Mucosa of descending colon (tissue), 3 donors: ENCODE measurements around the gene GLYR1. TPM values are rescaled to one million over a fixed set of nuclear protein-coding genes. Genes with fewer than 3 reads are reported as not detected.
A peak's percentile ranks its signal among the peaks of the same experiment; 100 is the strongest.

Source experiments
- ATAC-seq: fragments of 200-7000 bp; cut with Tn5 transposase; one replicate; pipeline ENCODE4 v1.9.1; 2020; ENCODE audit warnings: mild to moderate bottlenecking, moderate library complexity
- DNase-seq, 3 donors: peaks; one replicate each; pipeline ENCODE4 v3.0.0-alpha.2; 2020
- H3K36me3 ChIP-seq: fragments of 200-600 bp; one replicate; pipeline ENCODE4 v1.8.0; 2021; ENCODE audit warnings: low read depth, mild to moderate bottlenecking
- H3K4me1 ChIP-seq: fragments of 200-600 bp; one replicate; pipeline ENCODE4 v1.8.0; 2021; ENCODE audit warnings: low read depth, mild to moderate bottlenecking
- H3K4me3 ChIP-seq: fragments of 200-600 bp; one replicate; pipeline ENCODE4 v1.8.0; 2021; ENCODE audit warnings: mild to moderate bottlenecking
- H3K9me3 ChIP-seq: fragments of 200-600 bp; one replicate; pipeline ENCODE4 v1.8.0; 2021; ENCODE audit warnings: mild to moderate bottlenecking
- intact Hi-C, 2 donors: fragments of 100-400 bp; cut with DNase I in 1 of 2; cut with micrococcal nuclease in 1 of 2; formaldehyde crosslinking; loops; one replicate each; pipeline versions ENCODE4 v1.11.0 to v1.11.1; 2022; cut with DNase I, micrococcal nuclease
- total RNA-seq, 3 donors: library from RNA; stranded (reverse); fragmentation: NEBNext Ultra II Directional in 2 of 3; extraction: Animal tissue kit (Norgen Biotek cat#: 25700) in 2 of 3; gene quantifications; one replicate each; pipeline versions ENCODE4 v1.2.1 to v1.2.4, GENCODE V29; 2021 to 2023
- TF ChIP-seq, protein P1 (sequence below): fragments of 200-600 bp; IDR thresholded peaks from one replicate; pipeline ENCODE4 v1.8.0; 2022; ENCODE audit warnings: antibody characterized with exemption, mild to moderate bottlenecking
- donor health status: DM: no; HTN: no; CAD: no; lungs with moderate emphysema.
- donor health status: DM: no; HTN: no; CAD: no.
- donor health status: DM: no; HTN: yes; CAD: no.

Gene GLYR1
- total RNA-seq, 3 donors from 2014 or later = 110 to 123 (median 111) TPM

DNA sequence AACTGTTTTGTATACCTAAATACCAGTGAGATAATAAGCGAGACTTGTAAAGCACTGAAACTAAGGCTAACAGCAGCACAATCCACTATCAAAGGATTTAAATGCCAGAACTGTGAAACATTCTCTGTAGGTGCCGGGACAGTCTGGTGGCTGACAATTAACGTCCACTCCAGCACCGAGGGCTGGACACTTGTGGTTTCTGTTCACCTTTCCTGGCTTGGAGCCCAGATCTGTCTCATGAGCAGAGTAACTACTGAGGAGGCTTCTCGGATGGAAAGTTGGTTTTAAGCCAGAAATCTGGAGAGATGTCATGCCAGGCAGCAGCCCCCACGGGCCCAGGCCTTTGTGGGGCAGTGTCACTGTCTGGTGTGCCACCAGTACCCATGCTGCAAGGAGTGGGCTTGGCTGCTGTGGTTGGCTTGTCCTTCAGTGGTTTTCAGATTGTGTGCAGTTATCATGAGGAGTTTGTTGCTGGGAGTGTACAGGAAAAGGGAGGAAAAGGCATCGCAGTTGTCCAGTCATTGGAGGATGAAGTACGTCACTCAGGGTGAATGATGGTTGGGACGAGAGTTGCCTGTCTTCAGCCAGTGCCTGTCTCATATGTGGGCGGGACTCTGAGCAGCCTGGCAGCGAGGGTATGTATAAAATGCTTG is 35.7 kb upstream of the GLYR1 start:
- no peak for DNase-seq
- TF ChIP-seq, protein P1, sequence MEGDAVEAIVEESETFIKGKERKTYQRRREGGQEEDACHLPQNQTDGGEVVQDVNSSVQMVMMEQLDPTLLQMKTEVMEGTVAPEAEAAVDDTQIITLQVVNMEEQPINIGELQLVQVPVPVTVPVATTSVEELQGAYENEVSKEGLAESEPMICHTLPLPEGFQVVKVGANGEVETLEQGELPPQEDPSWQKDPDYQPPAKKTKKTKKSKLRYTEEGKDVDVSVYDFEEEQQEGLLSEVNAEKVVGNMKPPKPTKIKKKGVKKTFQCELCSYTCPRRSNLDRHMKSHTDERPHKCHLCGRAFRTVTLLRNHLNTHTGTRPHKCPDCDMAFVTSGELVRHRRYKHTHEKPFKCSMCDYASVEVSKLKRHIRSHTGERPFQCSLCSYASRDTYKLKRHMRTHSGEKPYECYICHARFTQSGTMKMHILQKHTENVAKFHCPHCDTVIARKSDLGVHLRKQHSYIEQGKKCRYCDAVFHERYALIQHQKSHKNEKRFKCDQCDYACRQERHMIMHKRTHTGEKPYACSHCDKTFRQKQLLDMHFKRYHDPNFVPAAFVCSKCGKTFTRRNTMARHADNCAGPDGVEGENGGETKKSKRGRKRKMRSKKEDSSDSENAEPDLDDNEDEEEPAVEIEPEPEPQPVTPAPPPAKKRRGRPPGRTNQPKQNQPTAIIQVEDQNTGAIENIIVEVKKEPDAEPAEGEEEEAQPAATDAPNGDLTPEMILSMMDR = no peak
- Histone ChIP-seq H3K4me1 (no peaks in the 10 kb centered on the region), H3K36me3 (peaks cover 23% of the 10 kb centered on the region), H3K9me3 (no peaks in the 10 kb centered on the region), H3K4me3 (no peak overlapping the region)
- no peak for ATAC-seq
- intact Hi-C loops = no loop called here

DNA sequence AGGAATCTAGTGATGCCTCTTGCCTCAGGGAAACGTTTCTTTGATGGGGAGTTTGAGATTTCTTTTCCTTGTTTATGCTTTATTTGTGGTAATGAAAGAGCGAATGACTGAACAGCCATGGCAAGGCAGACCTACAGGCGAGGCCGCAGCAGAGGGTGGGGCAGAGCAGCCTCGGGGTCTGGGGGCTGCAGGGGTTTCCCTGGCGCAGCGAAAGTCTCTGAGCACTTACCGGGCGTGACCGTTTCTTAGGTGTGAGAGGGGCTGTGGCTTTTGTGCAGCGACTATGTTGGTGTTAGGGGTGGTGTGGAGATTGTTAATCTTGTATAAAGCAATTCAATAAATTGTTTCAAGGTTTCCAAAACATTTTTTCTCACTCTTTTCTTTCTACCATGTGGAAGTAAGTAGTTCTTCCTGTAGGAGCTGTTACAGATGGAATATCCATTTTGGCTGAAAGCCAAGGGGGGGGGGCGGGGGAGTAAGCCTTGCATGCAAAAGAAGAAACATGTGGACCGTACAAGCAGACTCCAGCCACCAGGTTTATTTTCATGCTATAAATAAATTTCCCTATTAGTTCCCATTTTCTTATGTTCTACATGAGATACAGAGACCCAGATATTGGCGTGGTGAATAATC is 35.0 kb upstream of the GLYR1 start:
- no peak for ATAC-seq
- peak in 1 of 3 donors; percentile 16 for DNase-seq
- intact Hi-C loops = no loop called here

DNA sequence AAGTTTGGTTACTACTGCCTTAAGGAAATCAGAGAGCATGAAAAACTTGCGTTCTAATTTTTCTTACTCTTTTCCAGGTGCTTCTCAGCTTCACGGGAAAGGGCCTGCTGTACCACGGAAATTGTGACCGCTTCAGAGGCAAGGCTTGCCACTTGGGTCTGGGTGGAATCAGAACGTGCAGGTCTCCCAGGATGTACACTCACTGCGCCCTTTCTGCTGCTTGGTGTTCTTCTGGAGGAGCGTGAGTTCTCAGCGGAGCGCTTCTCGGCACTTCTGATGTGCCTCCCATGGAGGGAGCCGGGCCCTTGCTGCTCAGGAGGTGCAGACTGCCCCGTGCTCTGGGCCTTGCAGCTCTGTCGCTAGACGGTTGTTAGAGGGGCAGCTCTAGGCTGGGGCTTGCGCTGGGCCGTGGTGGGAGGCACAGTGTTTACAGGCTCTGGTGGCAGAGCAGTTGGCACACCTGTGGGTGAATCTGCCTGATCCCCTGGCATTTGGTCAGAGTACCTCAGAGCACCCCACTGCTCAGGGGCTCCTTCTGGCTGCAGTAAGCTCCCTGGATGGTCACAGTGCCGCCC is 33.0 kb upstream of the GLYR1 start:
- peaks cover 18% of the 10 kb centered on the region for H3K36me3 ChIP-seq
- no peaks in the 10 kb centered on the region for H3K4me1 ChIP-seq
- no peak overlapping the region for H3K4me3 ChIP-seq
- intact Hi-C loops = no loop called here
- DNase-seq = no peak
- TF ChIP-seq, protein P1 = no peak
- no peaks in the 10 kb centered on the region for H3K9me3 ChIP-seq
- ATAC-seq = no peak

More for the DNA sequence above, 35.0 kb upstream of the GLYR1 start:
- H3K36me3 ChIP-seq = peaks cover 23% of the 10 kb centered on the region
- H3K9me3 ChIP-seq = no peaks in the 10 kb centered on the region
- TF ChIP-seq, protein P1 = no peak
- no peak overlapping the region for H3K4me3 ChIP-seq
- no peaks in the 10 kb centered on the region for H3K4me1 ChIP-seq

DNA sequence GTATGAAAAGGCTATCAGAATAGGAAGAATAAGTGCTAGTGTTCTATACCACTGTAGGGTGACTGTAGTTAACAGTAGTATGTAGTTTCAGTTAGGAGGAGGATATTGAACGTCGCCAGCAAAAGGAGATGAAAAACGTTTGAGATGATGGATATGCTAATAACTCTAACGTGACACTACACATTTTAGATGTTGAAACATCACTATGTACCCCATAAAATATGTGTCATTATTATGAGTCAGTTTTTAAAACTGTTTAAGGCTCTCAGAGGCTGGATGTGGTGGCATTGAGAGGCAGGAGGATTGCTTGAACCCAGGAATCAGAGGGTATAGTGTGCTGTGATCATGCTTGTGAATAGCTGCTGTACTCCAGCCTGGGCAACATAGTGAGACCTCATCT is 32.0 kb upstream of the GLYR1 start:
- TF ChIP-seq, protein P1 = no peak
- H3K4me3 ChIP-seq = no peak overlapping the region
- no peak for ATAC-seq
- no peaks in the 10 kb centered on the region for H3K9me3 ChIP-seq
- peaks cover 18% of the 10 kb centered on the region for H3K36me3 ChIP-seq
- no peaks in the 10 kb centered on the region for H3K4me1 ChIP-seq
- intact Hi-C loops = no loop called here
- DNase-seq = no peak

DNA sequence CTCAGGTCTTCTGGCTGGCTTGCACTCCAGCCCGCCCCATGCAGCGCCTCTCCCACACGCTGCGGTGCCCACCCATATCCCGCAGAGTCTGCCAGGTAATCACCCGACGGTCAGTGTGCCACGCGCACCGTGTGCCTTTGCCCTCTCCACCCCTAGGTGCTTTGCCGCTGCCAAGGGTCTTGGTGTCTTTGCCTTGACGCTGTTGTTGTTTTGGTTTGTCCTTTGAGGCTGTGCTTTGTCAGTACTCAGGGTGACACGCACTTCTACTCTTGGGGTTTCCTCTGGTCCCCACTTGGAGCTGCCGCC is 30.2 kb upstream of the GLYR1 start:
- H3K4me3 ChIP-seq = no peak overlapping the region
- no peaks in the 10 kb centered on the region for H3K9me3 ChIP-seq
- H3K36me3 ChIP-seq = peaks cover 12% of the 10 kb centered on the region
- intact Hi-C loops = no loop called here
- ATAC-seq (no peak), DNase-seq (no peak)
- no peaks in the 10 kb centered on the region for H3K4me1 ChIP-seq
- TF ChIP-seq, protein P1 = no peak
